Nephron (organoid): ENCODE results near the gene AMPD3.

ENCODE experiments used
- H3K27ac Mint-ChIP-seq, 3 experiments: 2 replicates each; pipeline ENCODE4 v1.8.0; 2020; ENCODE audit warnings: mixed read lengths in 3 of 3, mild to moderate bottlenecking in 2 of 3, moderate library complexity in 1 of 3
- H3K27me3 Mint-ChIP-seq: 2 replicates; pipeline ENCODE4 v1.8.0; 2021; ENCODE audit warnings: low read depth, mild to moderate bottlenecking, moderate library complexity, mixed read lengths
- H3K36me3 Mint-ChIP-seq: 2 replicates; pipeline ENCODE4 v1.8.0; 2020; ENCODE audit warnings: low read depth, mixed read lengths
- H3K4me1 Mint-ChIP-seq: 2 replicates; pipeline ENCODE4 v1.8.0; 2020; ENCODE audit warnings: mixed read lengths
- H3K4me3 Mint-ChIP-seq, 3 experiments: 2 replicates each; pipeline ENCODE4 v1.8.0; 2020; ENCODE audit warnings: mild to moderate bottlenecking in 3 of 3, mixed read lengths in 3 of 3, moderate library complexity in 2 of 3
- H3K9me3 Mint-ChIP-seq: 2 replicates; pipeline ENCODE4 v1.8.0; 2020; ENCODE audit warnings: mixed read lengths
- TF ChIP-seq, protein P1 (sequence below), 3 experiments: fragments of 200-600 bp; sonication (generic); IDR thresholded peaks; one replicate each; pipeline ENCODE4 v1.5.0; 2021; ENCODE audit warnings: antibody characterized with exemption in 3 of 3; ENCODE audit not compliant: unreplicated experiment in 3 of 3

Gene AMPD3

DNA sequence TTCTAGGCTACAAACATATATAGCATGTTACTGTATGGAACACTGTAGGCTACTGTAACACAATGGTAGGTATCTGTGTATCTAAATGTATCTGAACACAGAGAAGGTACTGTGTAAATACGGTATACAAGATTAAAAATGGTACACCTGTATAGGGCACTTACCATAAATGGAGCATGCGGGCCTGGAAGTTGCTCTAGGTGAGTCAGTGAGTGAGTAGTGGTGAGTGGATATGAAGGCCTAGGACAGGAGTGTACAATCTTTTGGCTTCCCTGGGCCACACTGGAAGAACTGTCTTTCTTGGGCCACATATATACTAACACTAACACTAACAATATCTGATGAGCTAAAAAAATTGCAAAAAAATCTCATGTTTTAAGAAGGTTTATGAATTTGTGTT, 64.6 kb downstream of the AMPD3 start:
- peaks cover 3% of the 10 kb centered on the region for H3K4me1 Mint-ChIP-seq
- H3K27me3 Mint-ChIP-seq: no peaks in the 10 kb centered on the region
- TF ChIP-seq, protein P1, sequence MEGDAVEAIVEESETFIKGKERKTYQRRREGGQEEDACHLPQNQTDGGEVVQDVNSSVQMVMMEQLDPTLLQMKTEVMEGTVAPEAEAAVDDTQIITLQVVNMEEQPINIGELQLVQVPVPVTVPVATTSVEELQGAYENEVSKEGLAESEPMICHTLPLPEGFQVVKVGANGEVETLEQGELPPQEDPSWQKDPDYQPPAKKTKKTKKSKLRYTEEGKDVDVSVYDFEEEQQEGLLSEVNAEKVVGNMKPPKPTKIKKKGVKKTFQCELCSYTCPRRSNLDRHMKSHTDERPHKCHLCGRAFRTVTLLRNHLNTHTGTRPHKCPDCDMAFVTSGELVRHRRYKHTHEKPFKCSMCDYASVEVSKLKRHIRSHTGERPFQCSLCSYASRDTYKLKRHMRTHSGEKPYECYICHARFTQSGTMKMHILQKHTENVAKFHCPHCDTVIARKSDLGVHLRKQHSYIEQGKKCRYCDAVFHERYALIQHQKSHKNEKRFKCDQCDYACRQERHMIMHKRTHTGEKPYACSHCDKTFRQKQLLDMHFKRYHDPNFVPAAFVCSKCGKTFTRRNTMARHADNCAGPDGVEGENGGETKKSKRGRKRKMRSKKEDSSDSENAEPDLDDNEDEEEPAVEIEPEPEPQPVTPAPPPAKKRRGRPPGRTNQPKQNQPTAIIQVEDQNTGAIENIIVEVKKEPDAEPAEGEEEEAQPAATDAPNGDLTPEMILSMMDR (IDR thresholded peaks at IDR 0.05; ENCODE audit: unreplicated experiment in 3 of 3): no peak
- peaks cover 17% of the 10 kb centered on the region for H3K36me3 Mint-ChIP-seq
- no peak overlapping the region for H3K4me3 Mint-ChIP-seq
- H3K9me3 Mint-ChIP-seq: no peaks in the 10 kb centered on the region
- H3K27ac Mint-ChIP-seq: no peak overlapping the region

DNA sequence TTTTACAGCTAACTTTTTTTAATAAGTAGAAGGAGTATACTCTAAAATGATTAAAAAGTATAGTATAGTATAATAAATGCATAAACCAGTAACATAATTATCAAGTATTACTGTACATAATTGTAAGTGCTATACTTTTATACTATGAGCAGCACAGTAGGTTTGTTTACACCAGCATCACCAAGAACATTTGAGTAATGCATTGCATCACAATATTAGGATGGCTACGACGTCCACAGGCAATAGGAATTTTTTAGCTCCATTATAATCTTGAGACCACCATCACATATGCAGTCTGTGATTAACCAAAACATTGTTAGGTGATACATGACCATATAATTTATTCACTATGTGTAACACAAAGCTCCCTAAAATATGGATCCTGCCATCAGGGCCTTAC, 65.5 kb downstream of the AMPD3 start:
- H3K27ac Mint-ChIP-seq: no peak overlapping the region

DNA sequence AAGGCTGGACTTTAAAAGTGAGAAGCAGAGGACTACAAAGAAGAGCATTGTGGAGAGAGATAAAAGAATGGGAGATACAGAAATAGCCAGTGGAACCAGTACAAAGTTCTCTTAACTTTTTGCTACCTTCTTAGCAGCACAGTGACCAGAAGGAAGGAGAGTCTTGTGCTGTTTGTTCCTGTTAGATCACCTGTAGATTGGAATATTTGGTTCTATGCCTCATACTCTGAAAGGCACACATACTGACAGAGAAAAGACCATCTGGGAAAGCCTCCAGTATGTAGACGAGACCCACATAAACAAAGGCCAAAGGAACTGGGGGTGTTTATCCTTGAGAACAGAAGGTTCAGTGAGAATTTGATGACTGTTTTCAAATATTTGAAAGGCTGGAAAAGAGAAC, 67.2 kb downstream of the AMPD3 start:
- Mint-ChIP-seq H3K36me3 (peaks cover 30% of the 10 kb centered on the region), H3K4me1 (peaks cover 9% of the 10 kb centered on the region), H3K27ac (no peak overlapping the region), H3K27me3 (no peaks in the 10 kb centered on the region), H3K9me3 (no peaks in the 10 kb centered on the region), H3K4me3 (no peak overlapping the region)
- TF ChIP-seq, protein P1 (IDR thresholded peaks at IDR 0.05; ENCODE audit: unreplicated experiment in 3 of 3): no peak

More for the DNA sequence above, 65.5 kb downstream of the AMPD3 start:
- H3K4me3 Mint-ChIP-seq: no peak overlapping the region
- TF ChIP-seq, protein P1 (IDR thresholded peaks at IDR 0.05; ENCODE audit: unreplicated experiment in 3 of 3): no peak
- H3K36me3 Mint-ChIP-seq: peaks cover 24% of the 10 kb centered on the region
- no peaks in the 10 kb centered on the region for H3K9me3 Mint-ChIP-seq
- no peaks in the 10 kb centered on the region for H3K27me3 Mint-ChIP-seq
- peaks cover 6% of the 10 kb centered on the region for H3K4me1 Mint-ChIP-seq

DNA sequence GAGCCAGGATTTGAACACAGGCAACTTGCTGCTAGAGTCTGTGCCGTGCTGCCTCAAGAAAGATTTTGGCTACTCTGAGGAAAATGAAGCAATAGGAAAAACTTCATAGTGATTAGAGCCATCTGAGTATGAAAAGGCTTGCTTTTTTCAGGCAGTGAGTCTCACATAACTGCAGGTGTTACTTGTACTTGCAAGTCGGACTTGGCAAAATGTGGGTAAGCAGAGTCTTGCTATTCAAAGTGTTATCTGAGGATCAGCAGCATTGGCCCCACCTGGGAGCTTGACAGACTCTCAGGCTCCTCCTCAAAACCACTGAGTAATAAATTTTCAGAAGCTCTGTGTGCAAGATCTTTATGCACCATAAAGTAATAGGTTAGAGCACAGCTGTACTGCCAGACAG, 67.9 kb downstream of the AMPD3 start:
- Mint-ChIP-seq H3K27me3 (no peaks in the 10 kb centered on the region), H3K36me3 (peaks cover 29% of the 10 kb centered on the region), H3K4me3 (no peak overlapping the region), H3K27ac (no peak overlapping the region), H3K4me1 (peaks cover 14% of the 10 kb centered on the region), H3K9me3 (no peaks in the 10 kb centered on the region)
- TF ChIP-seq, protein P1 (IDR thresholded peaks at IDR 0.05; ENCODE audit: unreplicated experiment in 3 of 3): no peak

DNA sequence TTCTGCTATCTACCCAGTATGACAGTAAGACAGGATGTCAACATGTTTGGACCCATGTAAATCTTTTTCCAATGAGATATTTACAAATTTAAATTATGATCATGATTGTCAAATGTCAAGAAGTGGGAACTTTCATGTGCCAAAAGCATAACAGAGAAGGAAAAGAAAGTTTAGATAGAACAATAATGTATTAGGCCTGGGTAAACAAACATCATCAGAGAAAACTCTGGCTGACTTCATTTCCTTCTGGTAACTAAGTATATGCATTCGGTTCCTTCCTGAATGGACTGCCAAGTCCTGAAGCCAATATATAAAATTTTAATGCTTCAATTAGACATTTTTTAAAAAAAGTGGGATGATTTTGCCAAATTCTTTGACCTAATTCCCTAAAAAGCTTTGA, 69.4 kb downstream of the AMPD3 start:
- no peak overlapping the region for H3K4me3 Mint-ChIP-seq
- peaks cover 39% of the 10 kb centered on the region for H3K36me3 Mint-ChIP-seq
- peak overlapping the region in 1 of 3 experiments; percentile 23 for H3K27ac Mint-ChIP-seq
- TF ChIP-seq, protein P1 (IDR thresholded peaks at IDR 0.05; ENCODE audit: unreplicated experiment in 3 of 3): no peak
- H3K4me1 Mint-ChIP-seq: peaks cover 14% of the 10 kb centered on the region
- H3K9me3 Mint-ChIP-seq: no peaks in the 10 kb centered on the region
- H3K27me3 Mint-ChIP-seq: no peaks in the 10 kb centered on the region
